Measurements from ENCODE around the gene ELMO1. TPM values are rescaled to one million over a fixed set of nuclear protein-coding genes. Genes with fewer than 3 reads are reported as not detected.
A peak's percentile ranks its signal among the peaks of the same experiment; 100 is the strongest.

ELMO1 gene
- total RNA-seq, 1 donor from 2014 or later, result 59.9 TPM

DNA sequence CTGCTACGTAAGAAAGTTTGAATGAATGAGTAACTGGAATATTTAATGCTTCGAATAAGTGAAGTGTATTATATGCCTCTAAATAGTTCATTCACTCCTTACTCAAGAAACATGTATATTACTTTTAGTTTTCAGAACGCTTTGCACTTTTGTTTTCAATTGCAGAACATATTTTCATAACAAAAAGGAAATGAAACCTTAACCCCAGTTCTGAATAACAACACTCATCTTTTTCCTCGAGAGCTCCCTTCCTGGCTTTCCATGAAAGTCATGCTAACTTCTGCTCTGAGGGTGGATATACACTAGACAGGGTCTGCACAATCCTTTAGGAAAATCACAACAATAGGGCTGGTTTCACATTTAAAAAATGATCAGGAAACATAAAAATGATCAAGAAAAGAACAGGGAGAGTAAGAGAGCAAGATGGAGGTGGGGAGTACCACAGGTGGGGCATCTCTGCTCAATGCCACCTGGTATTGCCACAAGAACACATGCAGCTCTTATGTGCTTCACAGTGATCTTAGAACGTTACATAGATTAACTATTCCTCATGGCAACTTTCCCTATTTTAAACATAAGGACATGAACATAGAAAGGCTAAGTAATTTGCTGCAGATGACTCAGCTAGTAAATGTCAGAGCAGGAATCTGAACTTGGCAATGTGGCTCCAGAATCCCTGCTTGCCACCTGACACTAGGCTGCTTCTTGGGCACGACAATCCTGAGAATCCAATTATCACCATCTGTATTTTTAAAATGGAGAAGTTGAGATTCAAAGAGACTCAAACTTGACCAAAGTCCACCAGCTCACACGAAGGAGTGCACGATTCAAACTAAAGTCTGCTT lies 504.9 kb downstream of the ELMO1 start:
- DNase-seq, result no peak

DNA sequence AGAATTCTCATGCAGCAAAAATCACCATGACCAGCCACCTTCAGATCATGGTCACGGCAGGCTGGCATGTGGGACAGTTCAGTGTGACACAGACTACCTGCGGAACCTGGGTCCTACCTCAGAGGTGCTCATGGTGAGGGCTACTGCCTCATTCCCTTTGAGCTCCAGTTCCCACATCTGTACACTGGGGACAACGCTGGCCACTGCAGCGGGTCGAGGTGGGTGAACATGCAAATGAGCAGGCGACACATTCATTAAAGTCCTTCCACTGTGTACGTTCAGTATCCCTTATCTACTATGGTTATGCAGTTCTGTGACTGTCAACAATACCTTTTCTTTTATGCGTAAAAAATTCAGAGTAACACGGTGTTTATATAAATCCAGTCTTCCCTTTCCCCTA lies 505.7 kb downstream of the ELMO1 start:
- DNase-seq, result no peak

DNA sequence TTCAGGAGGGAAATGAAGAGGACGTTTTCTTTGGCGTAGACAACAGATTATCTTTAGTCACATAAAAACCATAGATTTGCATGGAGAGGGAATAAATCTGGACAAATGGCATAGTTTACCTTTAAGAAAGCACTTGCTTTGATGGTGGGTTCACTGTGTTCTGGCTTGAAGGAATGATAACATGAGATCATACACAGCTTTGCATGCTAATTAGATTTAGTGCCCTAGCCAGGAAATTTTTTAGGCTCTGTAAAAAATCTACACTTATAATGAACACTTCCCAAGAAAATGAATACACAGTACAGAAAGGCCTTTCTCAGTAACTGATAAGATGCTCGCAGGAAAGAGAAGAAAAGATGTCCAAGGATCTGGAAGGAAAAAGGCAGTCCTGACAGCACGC lies 506.1 kb downstream of the ELMO1 start:
- DNase-seq, result no peak

- DNase-seq, result no peak
Observed at GRCh38 chr7:36942025-36942424, 506.6 kb downstream of the ELMO1 start.

DNA sequence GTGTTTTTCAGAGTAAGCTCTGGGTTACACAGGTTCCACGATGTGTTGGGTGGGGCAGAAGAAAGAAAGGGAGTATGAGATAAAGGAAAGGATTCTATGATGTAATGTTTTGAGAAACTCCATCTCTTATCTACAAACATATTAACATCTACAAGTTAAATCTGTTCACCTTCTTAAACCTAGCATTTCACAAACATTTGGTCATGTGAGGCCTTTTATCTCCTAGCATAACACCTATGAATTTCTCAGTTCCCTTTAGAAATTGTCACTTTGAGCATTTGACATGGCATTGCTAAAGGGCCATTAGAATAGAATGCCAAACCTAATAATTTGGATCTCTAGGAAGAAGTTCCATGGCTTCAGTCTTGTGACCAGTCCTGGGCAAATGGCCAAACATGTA lies 507.3 kb downstream of the ELMO1 start:
- DNase-seq, result no peak

- DNase-seq, result no peak
Observed at GRCh38 chr7:36939816-36940215, 508.8 kb downstream of the ELMO1 start.

DNA sequence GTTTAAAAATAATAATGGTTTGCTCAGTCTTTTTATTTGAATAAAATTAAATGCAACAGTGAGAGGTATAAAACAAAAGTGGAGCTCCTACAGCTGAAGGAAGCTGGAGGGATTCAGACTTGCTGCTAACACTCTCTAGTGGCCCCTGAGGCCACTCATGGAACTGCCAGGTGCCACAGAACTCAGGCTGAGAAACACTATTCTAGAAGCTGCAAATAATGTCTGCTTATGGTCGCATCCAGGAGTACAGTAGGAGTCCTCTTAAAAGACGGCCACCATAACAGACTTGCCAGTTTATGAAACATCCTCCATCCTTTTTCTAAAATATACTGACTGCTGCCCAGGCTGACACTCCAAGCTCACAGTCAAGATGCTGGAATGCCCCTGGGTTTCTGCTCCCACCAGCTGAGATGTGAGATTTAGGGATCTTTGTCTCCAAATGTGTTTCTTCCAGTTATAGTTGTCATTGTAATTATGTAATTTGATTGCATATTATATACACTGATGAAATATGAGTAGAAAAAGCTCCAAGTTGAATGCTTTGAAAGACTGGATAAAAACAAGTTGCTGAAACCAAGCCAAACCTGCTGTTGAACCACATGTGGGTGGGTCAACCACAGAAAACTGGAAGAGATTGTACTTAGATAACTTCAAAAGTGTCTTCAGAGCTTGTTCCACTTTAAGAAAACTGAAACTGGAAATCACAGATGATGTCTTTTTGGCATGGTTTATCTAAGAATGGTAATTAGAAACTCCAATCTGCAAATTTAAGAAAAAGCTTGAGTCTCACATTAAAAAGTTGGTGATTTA lies 510.7 kb downstream of the ELMO1 start:
- peak; percentile 28 for DNase-seq

DNA sequence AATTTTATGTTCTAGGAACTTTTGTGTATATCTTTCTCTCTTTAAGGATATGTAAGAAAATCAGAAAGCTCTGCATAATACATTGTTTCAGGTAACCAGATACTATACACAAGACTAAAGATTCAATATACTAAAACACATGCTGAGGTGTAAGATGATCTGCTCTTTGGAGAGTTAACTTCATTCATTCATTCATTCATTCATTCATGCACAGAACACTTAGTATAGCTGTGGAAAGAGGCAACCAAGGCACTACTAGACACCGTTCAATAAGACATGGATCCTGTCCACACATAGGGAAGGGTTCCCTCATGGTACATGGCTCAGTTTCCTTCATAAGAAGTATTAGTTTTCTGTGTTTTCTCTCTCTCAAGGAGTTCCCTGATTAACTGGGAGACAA lies 516.8 kb downstream of the ELMO1 start:
- DNase-seq, result no peak

GRCh38 chr7:36929791-36930190 lies 518.9 kb downstream of the ELMO1 start:
- no peak for DNase-seq

GRCh38 chr7:36928718-36929117 lies 519.9 kb downstream of the ELMO1 start:
- no peak for DNase-seq

DNA sequence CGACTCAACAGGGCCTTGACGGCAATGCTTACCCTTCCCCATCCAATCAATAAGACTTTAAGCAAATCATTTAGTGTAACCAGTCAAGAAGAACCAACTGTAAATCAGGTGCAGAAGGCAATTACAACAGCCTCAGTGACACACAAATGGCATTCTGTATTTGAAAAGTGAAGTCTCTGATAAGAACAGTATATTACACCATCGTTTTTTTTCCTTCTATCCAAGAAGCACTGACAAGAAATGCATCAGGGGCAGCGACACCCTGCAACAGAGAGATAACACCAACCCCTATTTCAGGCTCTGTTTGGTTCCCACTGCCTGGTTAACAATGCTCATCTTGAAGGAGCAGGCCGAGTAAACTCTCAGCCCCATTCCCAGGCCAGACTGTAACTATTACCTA lies 520.4 kb downstream of the ELMO1 start:
- DNase-seq, result no peak

DNA sequence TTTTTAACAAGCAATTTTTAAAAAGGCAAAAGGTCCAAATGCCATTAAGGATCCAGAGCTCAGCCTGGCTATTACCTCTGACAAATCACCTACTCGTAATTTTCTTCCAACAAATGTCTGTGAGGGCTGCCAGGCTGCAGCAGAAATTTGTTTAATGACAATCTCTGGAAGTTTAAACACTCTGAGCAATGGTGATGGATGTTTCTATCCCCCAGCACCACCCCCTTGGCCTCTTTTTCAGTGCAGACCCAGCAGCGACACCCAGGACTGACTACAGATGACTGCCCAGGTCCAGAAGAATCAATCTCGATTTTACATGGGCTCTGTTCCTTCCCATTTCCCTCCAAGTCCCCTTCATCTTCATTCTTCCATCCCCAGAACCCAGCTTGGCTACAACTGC lies 523.0 kb downstream of the ELMO1 start:
- no peak for DNase-seq

GRCh38 chr7:36925207-36925606 lies 523.5 kb downstream of the ELMO1 start:
- DNase-seq, result no peak

DNA sequence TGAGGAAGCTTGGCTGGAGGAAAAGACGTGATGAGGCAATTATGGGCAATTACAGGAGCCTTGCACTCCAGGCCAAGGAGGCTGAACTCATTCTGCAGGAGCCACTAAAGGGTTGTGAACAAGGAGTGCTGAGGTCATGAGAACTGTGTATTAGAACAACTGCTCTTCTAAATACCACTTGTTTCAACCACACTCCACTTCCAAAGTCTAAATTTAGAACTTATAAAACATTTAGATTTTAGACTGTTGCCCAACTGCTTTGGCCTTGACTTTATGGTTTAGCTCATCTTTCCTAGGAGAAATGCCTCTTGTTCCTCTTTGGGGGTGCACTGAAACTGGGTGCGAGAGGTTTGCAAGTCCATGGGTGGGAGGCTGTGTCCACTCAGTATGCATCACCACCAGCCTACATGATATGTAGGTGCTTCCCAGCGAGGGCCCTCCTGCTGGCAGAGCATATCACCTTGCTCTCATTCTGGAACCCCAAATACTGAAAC lies 524.7 kb downstream of the ELMO1 start:
- peak; percentile 34 for DNase-seq

- DNase-seq, result no peak
Observed at GRCh38 chr7:36923185-36923584, 525.5 kb downstream of the ELMO1 start.

GRCh38 chr7:36920433-36920832 lies 528.2 kb downstream of the ELMO1 start:
- no peak for DNase-seq

- no peak for DNase-seq
Observed at GRCh38 chr7:36919738-36920137, 528.9 kb downstream of the ELMO1 start.

- no peak for DNase-seq
Observed at GRCh38 chr7:36918591-36918990, 530.1 kb downstream of the ELMO1 start.

- no peak for DNase-seq
Observed at GRCh38 chr7:36916619-36917018, 532.0 kb downstream of the ELMO1 start.

- DNase-seq, result no peak
Observed at GRCh38 chr7:36916116-36916515, 532.5 kb downstream of the ELMO1 start.

- DNase-seq, result no peak
Observed at GRCh38 chr7:36911788-36912187, 536.9 kb downstream of the ELMO1 start.

GRCh38 chr7:36910859-36911258 lies 537.8 kb downstream of the ELMO1 start:
- no peak for DNase-seq

DNA sequence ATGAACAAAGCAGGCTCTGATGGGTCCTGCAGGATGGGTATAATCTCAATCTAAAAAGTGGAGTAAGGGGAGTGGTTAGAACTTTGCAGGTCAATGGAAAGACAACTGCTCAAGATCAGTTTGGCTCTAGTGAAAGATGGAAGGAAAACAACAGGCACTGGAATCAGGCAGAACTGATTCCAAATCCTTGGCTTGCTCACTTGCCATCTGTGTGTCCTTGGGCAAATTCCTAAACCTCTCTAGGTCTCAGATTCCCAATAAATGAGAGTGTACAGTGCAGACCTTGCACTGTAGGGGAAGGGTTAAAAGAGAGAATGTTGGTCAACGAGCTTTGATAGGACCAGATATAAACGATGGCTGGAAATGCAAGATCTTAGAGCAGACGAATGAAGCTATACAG lies 538.3 kb downstream of the ELMO1 start:
- no peak for DNase-seq

All from tongue (tissue), 2 donors.